ENCODE results near the gene PLEKHA1.

The PLEKHA1 gene

GRCh38 chr10:122379537-122379936 is 5.0 kb downstream of the PLEKHA1 start:
- DNase-seq = no peak

- no peak for DNase-seq
Observed at GRCh38 chr10:122380703-122381102, 6.2 kb downstream of the PLEKHA1 start.

- no peak for DNase-seq
Observed at GRCh38 chr10:122381680-122382079, 7.2 kb downstream of the PLEKHA1 start.

GRCh38 chr10:122386514-122386913 is 12.0 kb downstream of the PLEKHA1 start:
- no peak for DNase-seq

GRCh38 chr10:122387572-122387971 is 13.1 kb downstream of the PLEKHA1 start:
- DNase-seq = no peak

GRCh38 chr10:122388287-122388997 is 13.9 kb downstream of the PLEKHA1 start:
- DNase-seq = no peak

GRCh38 chr10:122390271-122390670 is 15.8 kb downstream of the PLEKHA1 start:
- DNase-seq = no peak

GRCh38 chr10:122390679-122391078 is 16.2 kb downstream of the PLEKHA1 start:
- DNase-seq = no peak

- DNase-seq = no peak
Observed at GRCh38 chr10:122391875-122392274, 17.4 kb downstream of the PLEKHA1 start.

GRCh38 chr10:122392835-122393234 is 18.3 kb downstream of the PLEKHA1 start:
- no peak for DNase-seq

- DNase-seq = no peak
Observed at GRCh38 chr10:122393288-122393687, 18.8 kb downstream of the PLEKHA1 start.

GRCh38 chr10:122402548-122403131 is 28.1 kb downstream of the PLEKHA1 start:
- DNase-seq = no peak

- DNase-seq = no peak
Observed at GRCh38 chr10:122404576-122404975, 30.1 kb downstream of the PLEKHA1 start.

- no peak for DNase-seq
Observed at GRCh38 chr10:122407375-122408125, 33.0 kb downstream of the PLEKHA1 start.

GRCh38 chr10:122413327-122413726 is 38.8 kb downstream of the PLEKHA1 start:
- no peak for DNase-seq

- no peak for DNase-seq
Observed at GRCh38 chr10:122417667-122418066, 43.2 kb downstream of the PLEKHA1 start.

- DNase-seq = no peak
Observed at GRCh38 chr10:122419016-122419415, 44.5 kb downstream of the PLEKHA1 start.

- DNase-seq = no peak
Observed at GRCh38 chr10:122419876-122420623, 45.5 kb downstream of the PLEKHA1 start.

GRCh38 chr10:122420624-122421007 is 46.1 kb downstream of the PLEKHA1 start:
- no peak for DNase-seq

GRCh38 chr10:122421054-122421625 is 46.6 kb downstream of the PLEKHA1 start:
- no peak for DNase-seq

- DNase-seq = no peak
Observed at GRCh38 chr10:122421742-122422141, 47.2 kb downstream of the PLEKHA1 start.

- no peak for DNase-seq
Observed at GRCh38 chr10:122422266-122422989, 47.9 kb downstream of the PLEKHA1 start.

Data from NCI-H2029 treated with DMSO at 0.1 percent for 48 hours (cell line).